H9 (cell line): ENCODE results near the gene RPL29. TPM values are rescaled to one million over a fixed set of nuclear protein-coding genes. Genes with fewer than 3 reads are reported as not detected.
A peak's percentile ranks its signal among the peaks of the same experiment; 100 is the strongest.

ENCODE experiments used
- DNase-seq: peaks from one replicate; pipeline ENCODE4 v3.0.0-alpha.2; 2017
- H2AFZ ChIP-seq: one replicate; pipeline ENCODE4 v1.6.1; 2013; ENCODE audit warnings: mild to moderate bottlenecking, low read length, control low read depth, moderate library complexity
- H2AK5ac ChIP-seq: 2 replicates; pipeline ENCODE4 v1.6.1; 2013; ENCODE audit warnings: low read length, control low read depth, mixed read lengths; ENCODE audit not compliant: insufficient read length
- H2BK120ac ChIP-seq: one replicate; pipeline ENCODE4 v1.6.1; 2013; ENCODE audit warnings: low read depth, mild to moderate bottlenecking, low read length, control low read depth, inconsistent platforms; ENCODE audit not compliant: poor library complexity, severe bottlenecking
- H2BK12ac ChIP-seq: 2 replicates; pipeline ENCODE4 v1.6.1; 2013; ENCODE audit warnings: low read length, control low read depth, mixed read lengths, low read depth; ENCODE audit not compliant: insufficient read length
- H2BK15ac ChIP-seq: 2 replicates; pipeline ENCODE4 v1.6.1; 2013; ENCODE audit warnings: low read depth, low read length, control low read depth
- H2BK20ac ChIP-seq: one replicate; pipeline ENCODE4 v1.6.1; 2013; ENCODE audit warnings: low read depth, mild to moderate bottlenecking, low read length, control low read depth, inconsistent platforms; ENCODE audit not compliant: poor library complexity, severe bottlenecking
- H2BK5ac ChIP-seq: 2 replicates; pipeline ENCODE4 v1.6.1; 2013; ENCODE audit warnings: low read length, control low read depth, mixed read lengths; ENCODE audit not compliant: insufficient read length
- H3K14ac ChIP-seq: 2 replicates; pipeline ENCODE4 v1.6.1; 2013; ENCODE audit warnings: low read length, control low read depth; ENCODE audit not compliant: insufficient read depth
- H3K18ac ChIP-seq: 2 replicates; pipeline ENCODE4 v1.6.1; 2013; ENCODE audit warnings: low read depth, mild to moderate bottlenecking, mixed read lengths, low read length, control low read depth; ENCODE audit not compliant: insufficient read length
- H3K23ac ChIP-seq: 2 replicates; pipeline ENCODE4 v1.6.1; 2013; ENCODE audit warnings: low read length, control low read depth, mixed read lengths, low read depth; ENCODE audit not compliant: insufficient read length
- H3K23me2 ChIP-seq: 2 replicates; pipeline ENCODE4 v1.6.1; 2013; ENCODE audit warnings: low read depth, mild to moderate bottlenecking, mixed read lengths, low read length, control low read depth; ENCODE audit not compliant: insufficient read length, poor library complexity, severe bottlenecking
- H3K27ac ChIP-seq: 2 replicates; pipeline ENCODE4 v1.5.1; 2013; ENCODE audit warnings: low read length, control low read depth, mixed read lengths, low read depth; ENCODE audit not compliant: insufficient read length
- H3K27me3 ChIP-seq: 2 replicates; pipeline ENCODE4 v1.6.1; 2013; ENCODE audit warnings: low read length, control low read depth, inconsistent platforms; ENCODE audit not compliant: insufficient read depth
- H3K4ac ChIP-seq: 2 replicates; pipeline ENCODE4 v1.6.1; 2013; ENCODE audit warnings: low read depth, mild to moderate bottlenecking, control low read depth, inconsistent platforms, low read length, moderate library complexity
- H3K4me1 ChIP-seq: 2 replicates; pipeline ENCODE4 v1.6.1; 2013; ENCODE audit warnings: low read length, control low read depth, inconsistent platforms; ENCODE audit not compliant: insufficient read depth
- H3K4me2 ChIP-seq: 2 replicates; pipeline ENCODE4 v1.6.1; 2013; ENCODE audit warnings: low read length, control low read depth, mixed read lengths; ENCODE audit not compliant: insufficient read length, insufficient read depth
- H3K56ac ChIP-seq: 2 replicates; pipeline ENCODE4 v1.6.1; 2013; ENCODE audit warnings: low read depth, mild to moderate bottlenecking, mixed read lengths, low read length, control low read depth; ENCODE audit not compliant: insufficient read length
- H3K79me1 ChIP-seq: 2 replicates; pipeline ENCODE4 v1.6.1; 2013; ENCODE audit warnings: low read depth, mild to moderate bottlenecking, moderate library complexity, low read length, control low read depth, inconsistent platforms; ENCODE audit not compliant: insufficient read depth, poor library complexity, severe bottlenecking
- H3K79me2 ChIP-seq: 2 replicates; pipeline ENCODE4 v1.6.1; 2013; ENCODE audit warnings: low read length, control low read depth, inconsistent platforms; ENCODE audit not compliant: insufficient read depth
- H3K9ac ChIP-seq: 2 replicates; pipeline ENCODE4 v1.6.1; 2013; ENCODE audit warnings: low read length, control low read depth, mixed read lengths; ENCODE audit not compliant: insufficient read length; ENCODE audit errors: extremely low read depth
- H3K9me3 ChIP-seq: one replicate; pipeline ENCODE4 v1.6.1; 2013; ENCODE audit warnings: low read depth, low read length, inconsistent platforms; ENCODE audit not compliant: control insufficient read depth
- H3T11ph ChIP-seq: one replicate; pipeline ENCODE4 v1.6.1; 2013; ENCODE audit warnings: mild to moderate bottlenecking, low read length, control low read depth, inconsistent platforms
- H4K20me1 ChIP-seq: one replicate; pipeline ENCODE4 v1.6.1; 2013; ENCODE audit not compliant: control insufficient read depth, insufficient read length, insufficient read depth
- H4K5ac ChIP-seq: 2 replicates; pipeline ENCODE4 v1.6.1; 2013; ENCODE audit warnings: low read depth, mild to moderate bottlenecking, mixed read lengths, low read length, control low read depth; ENCODE audit not compliant: insufficient read length
- H4K8ac ChIP-seq: replicated peaks from 2 replicates; pipeline ENCODE4 v1.6.1; 2013; ENCODE audit warnings: low read length, control low read depth, mixed read lengths, low read depth; ENCODE audit not compliant: insufficient read length
- H4K91ac ChIP-seq: 2 replicates; pipeline ENCODE4 v1.6.1; 2013; ENCODE audit warnings: low read depth, mild to moderate bottlenecking, moderate library complexity, mixed read lengths, low read length, control low read depth; ENCODE audit not compliant: insufficient read length
- H3K27ac Mint-ChIP-seq, 3 experiments: 2 replicates in 2 of 3; 3 replicates in 1 of 3; pipeline ENCODE4 v1.8.0; 2020 to 2021; ENCODE audit warnings: mixed read lengths in 3 of 3, mild to moderate bottlenecking in 1 of 3, moderate library complexity in 1 of 3
- H3K27me3 Mint-ChIP-seq: 2 replicates; pipeline ENCODE4 v1.8.0; 2021; ENCODE audit warnings: low read depth, mild to moderate bottlenecking, moderate library complexity, mixed read lengths
- H3K36me3 Mint-ChIP-seq, 3 experiments: 2 replicates in 2 of 3; 3 replicates in 1 of 3; pipeline ENCODE4 v1.8.0; 2020 to 2021; ENCODE audit warnings: low read depth in 3 of 3, mixed read lengths in 3 of 3; ENCODE audit not compliant: insufficient read depth in 1 of 3
- H3K4me1 Mint-ChIP-seq, 2 experiments: 2 replicates each; pipeline ENCODE4 v1.8.0; 2020; ENCODE audit warnings: mixed read lengths in 2 of 2
- H3K4me3 Mint-ChIP-seq, 2 experiments: 2 replicates in 1 of 2; 3 replicates in 1 of 2; pipeline ENCODE4 v1.8.0; 2020 to 2021; ENCODE audit warnings: mild to moderate bottlenecking in 2 of 2, mixed read lengths in 2 of 2, moderate library complexity in 1 of 2
- H3K9me3 Mint-ChIP-seq, 2 experiments: 2 replicates in 1 of 2; 3 replicates in 1 of 2; pipeline ENCODE4 v1.8.0; 2020; ENCODE audit warnings: mild to moderate bottlenecking in 2 of 2, mixed read lengths in 2 of 2, moderate library complexity in 1 of 2
- CTCF ChIP-seq: fragments of 200-600 bp; sonication (generic); conservative IDR thresholded peaks from 3 replicates; pipeline ENCODE4 v1.8.0; 2021; ENCODE audit warnings: antibody characterized with exemption, mild to moderate bottlenecking
- WGBS: extraction: QIAGEN DNeasy Blood & Tissue Kit; methylation state at CpG from one replicate; pipeline ENCODE4 v1.1.7; 2013; ENCODE audit warnings: missing lambda C conversion rate, low lambda C conversion rate, mixed read lengths; ENCODE audit not compliant: insufficient read length; ENCODE audit errors: extremely low coverage; 5-methylcytosine and 5-hydroxymethylcytosine counted together
- total RNA-seq: library from RNA; stranded (reverse); gene quantifications from 2 replicates; pipeline ENCODE4 v1.2.1, GENCODE V29; 2021

RPL29 gene
- total RNA-seq, 1 experiment from 2014 or later = 1,592 TPM

- no peak overlapping the region for H2AFZ ChIP-seq
- no peak for TF ChIP-seq CTCF
- H2BK20ac ChIP-seq = no peak overlapping the region
- WGBS = no CpG with 5 or more reads among the region's 9 CpGs
- H2BK5ac ChIP-seq = no peak overlapping the region
- no peak overlapping the region for H2BK12ac ChIP-seq
- H4K91ac ChIP-seq = no peak overlapping the region
- H3K9ac ChIP-seq = no peak overlapping the region
- H3K9me3 Mint-ChIP-seq = no peaks in the 10 kb centered on the region
- H4K5ac ChIP-seq = no peak overlapping the region
- H2AK5ac ChIP-seq = no peak overlapping the region
- no peak overlapping the region for H3K4me3 Mint-ChIP-seq
- H3K9me3 ChIP-seq = no peaks in the 10 kb centered on the region
- H3K4ac ChIP-seq = no peak overlapping the region
- no peak overlapping the region for H2BK15ac ChIP-seq
- H3K4me2 ChIP-seq = no peak overlapping the region
- no peak overlapping the region for H3K27ac Mint-ChIP-seq
- no peaks in the 10 kb centered on the region for H3K27me3 ChIP-seq
- H3T11ph ChIP-seq = no peak overlapping the region
- no peaks in the 10 kb centered on the region for H3K79me2 ChIP-seq
- H2BK120ac ChIP-seq = no peak overlapping the region
- peaks cover 2% of the 10 kb centered on the region for H3K27me3 Mint-ChIP-seq
- peaks cover 0 to 13% of the 10 kb centered on the region in 2 experiments; a peak in 2 of 4 replicates for H3K4me1 Mint-ChIP-seq
- peak overlapping the region; percentile 11 for H4K8ac ChIP-seq
- DNase-seq = no peak
- no peak overlapping the region for H3K23ac ChIP-seq
- H4K20me1 ChIP-seq = no peaks in the 10 kb centered on the region
- H3K4me1 ChIP-seq = no peaks in the 10 kb centered on the region
- H3K14ac ChIP-seq = no peak overlapping the region
- H3K79me1 ChIP-seq = no peaks in the 10 kb centered on the region
- H3K27ac ChIP-seq = no peak overlapping the region
- no peaks in the 10 kb centered on the region for H3K36me3 Mint-ChIP-seq
- no peak overlapping the region for H3K18ac ChIP-seq
- H3K56ac ChIP-seq = no peak overlapping the region
- H3K23me2 ChIP-seq = no peaks in the 10 kb centered on the region
Observed at GRCh38 chr3:52029053-52029452, 33.4 kb upstream of the RPL29 start.
